NCI-H2081 (cell line): Measurements from ENCODE around the gene APBA1.
"Not testable (repeated sequence)": the region's sequence is repeated elsewhere in the genome, so short reads cannot be mapped to it uniquely, and the experiment has no call there.

Experiments used
- DNase-seq, 2 experiments: peaks; one replicate each; lab custom pipeline; 2025; lab: John Stamatoyannopoulos, UW

The APBA1 gene

DNA sequence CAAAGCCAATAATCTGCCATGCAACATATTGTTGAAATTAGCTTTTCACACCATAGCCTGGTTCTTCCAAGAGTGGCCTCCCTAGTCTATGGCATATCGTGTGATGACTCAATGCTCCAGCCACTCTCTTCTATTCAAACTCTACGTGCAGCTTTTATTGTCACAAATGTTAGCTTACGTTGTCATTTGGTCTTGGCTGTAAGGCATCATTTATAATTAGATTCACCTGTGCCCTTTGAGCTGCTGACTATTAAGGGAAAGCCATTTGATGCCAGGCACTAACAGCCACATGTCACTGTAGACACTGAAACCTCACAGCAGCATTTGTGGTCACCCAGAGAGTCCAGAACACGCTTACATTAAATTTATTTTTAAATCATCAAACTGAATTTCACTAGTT is 66.8 kb downstream of the APBA1 start:
- peak; percentile 17 to 65 for DNase-seq

DNA sequence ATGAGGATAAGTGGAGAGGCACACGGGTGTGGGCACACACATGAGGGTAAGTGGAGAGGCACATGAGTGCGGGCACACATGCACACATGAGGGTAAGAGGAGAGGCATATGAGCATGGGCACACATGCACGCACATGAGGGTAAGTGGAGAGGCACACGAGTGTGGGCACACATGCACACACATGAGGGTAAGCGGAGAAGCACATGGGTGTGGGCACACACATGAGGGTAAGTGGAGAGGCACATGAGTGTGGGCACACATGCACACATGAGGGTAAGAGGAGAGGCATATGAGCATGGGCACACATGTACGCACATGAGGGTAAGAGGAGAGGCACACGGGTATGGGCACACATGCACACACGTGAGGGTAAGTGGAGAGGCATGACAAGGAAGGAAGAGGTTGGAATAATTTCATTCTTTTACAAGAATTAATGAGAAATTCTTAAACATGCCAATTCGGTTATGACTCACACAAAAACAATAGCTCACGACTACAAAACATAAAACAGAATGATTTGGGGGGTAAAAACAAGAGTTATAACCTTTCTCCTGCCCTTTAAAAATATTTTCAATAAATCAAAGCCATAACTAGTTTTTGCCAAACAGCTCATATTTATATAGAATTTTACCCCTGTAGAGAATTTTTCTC is 67.5 kb downstream of the APBA1 start:
- DNase-seq = no peak

DNA sequence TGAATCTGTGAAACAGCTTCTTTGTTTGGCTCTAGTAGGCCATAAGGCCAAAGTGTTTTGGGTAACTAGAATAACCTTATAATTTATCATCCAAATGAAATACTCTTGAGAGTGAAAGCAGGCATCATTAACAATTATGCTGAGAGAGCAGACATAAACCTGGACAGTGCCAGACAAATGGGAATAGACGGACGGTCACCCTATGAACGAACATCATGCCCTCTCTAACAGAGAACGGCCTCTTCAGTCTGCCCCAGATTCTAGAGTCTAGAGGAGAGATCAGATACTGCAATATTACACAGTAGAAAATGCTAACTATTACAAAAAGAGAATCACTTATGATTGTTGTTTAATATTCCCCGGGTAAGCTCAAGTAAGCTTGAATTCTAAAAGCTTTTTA is 68.5 kb downstream of the APBA1 start:
- no peak for DNase-seq

DNA sequence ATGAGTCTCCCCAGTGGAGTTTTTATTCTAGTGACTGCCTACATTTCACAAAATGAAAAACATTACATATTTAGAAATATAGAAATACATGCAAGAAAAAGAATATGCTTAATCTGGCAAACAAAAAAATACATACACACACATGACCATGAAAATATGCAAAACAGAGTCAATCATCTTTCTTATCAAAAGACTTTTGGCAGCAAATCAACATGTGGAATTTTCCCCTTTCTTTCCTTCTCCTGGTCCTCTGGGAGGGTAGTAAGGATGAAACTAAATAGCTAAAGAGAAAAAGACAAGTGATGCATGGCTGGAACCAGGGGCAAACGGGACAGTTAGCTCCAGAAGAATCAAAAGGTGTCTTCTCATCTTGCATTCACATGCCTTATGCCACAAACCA is 69.4 kb downstream of the APBA1 start:
- DNase-seq = no peak

DNA sequence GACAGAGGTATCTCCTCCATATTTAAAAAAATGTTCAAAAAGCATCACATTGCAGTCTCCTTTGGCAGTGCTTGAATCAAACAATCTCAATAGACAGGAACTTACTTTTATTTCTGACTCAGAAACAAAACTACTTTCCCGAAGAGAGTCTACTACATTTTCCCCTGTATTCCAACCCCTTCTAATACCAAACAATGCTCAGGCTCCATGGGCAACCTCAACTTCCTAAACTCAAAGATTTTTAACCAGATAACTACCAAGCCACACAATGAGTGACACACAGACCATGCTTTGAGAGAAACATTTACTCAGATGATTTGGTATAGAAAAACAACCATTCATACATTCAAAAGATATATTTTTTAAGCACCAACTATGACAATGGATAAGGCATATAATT is 70.5 kb downstream of the APBA1 start:
- DNase-seq = no peak

DNA sequence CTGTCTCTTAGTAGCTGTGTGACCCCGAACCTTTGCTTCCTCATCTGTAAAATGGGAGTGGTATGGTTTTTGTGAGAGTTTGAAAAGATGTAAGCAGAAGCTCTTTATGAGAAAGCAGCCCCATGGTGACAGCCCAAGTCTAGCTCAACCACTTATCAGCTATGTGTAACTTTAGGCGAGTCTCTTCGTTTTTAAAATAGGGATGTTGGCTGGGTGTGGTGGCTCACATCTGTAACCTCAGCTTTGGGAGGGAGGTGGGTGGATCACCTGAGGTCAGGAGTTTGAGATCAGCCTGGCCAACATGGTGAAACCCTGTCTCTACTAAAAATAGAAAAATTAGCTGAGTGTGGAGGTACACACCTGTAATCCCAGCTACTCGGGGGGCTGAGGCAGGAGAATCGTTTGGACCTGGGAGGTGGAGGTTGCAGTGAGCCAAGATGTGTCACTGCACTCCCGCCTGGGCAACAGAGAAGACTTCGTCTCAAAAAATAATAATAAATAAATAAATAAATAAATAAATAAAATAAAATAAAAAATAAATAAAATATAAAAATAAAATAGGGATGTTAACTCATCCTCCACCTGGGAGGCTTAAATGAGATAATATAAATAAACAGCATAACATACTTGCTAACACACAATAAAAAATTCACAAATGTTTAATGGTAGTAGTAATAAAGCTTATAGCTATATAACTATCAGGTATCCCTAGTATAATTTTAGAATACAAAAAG is 71.7 kb downstream of the APBA1 start:
- no peak for DNase-seq

DNA sequence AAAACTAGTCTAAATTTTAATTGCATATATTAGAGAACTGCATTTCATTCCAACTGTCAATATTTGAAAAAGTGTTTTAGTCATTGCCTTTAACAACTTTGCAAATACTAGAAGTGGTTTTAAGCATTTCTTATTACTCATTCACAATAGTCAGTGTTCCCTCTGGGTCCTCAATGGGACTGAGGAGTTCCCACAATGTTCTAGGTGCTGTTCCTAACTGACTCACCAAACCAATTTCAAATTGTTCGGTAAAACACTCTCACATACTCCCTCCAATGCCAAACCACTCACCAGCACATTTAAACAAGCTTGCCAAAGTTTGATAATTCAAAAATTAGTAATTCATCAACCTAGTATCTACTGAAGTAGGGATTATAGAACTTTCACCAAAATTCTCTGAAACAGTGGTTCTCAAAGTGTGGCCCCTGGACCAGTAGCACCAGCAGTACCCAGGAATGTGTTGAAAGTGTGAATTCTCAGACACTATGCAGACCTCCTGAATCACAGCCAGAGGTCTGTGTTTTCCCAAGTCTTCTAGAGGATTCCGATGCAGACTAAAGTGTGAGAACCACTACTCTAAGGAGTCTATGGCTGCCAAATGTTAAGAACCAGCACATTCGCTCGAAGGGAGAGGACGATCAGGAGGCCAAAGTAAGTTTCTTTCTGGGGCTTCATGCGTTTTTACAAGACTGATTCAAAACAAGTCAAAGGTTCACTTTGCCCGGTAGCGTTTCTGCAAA is 72.8 kb downstream of the APBA1 start:
- no peak for DNase-seq

DNA sequence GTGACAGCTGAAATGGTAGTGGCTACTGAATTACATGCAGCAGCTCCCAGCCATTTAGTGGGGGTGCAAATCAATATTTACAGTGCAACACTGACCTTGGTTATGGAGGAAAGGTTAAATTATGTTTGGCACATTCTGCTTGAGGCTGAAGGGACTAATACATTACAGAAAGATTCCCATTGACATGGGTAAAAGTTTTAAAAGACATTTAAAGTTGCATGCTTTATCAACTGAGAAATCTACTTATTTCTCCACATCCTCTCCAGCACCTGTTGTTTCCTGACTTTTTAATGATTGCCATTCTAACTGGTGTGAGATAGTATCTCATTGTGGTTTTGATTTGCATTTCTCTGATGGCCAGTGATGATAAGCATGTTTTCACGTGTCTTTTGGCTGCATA is 75.3 kb downstream of the APBA1 start:
- not testable (repeated sequence) for DNase-seq

DNA sequence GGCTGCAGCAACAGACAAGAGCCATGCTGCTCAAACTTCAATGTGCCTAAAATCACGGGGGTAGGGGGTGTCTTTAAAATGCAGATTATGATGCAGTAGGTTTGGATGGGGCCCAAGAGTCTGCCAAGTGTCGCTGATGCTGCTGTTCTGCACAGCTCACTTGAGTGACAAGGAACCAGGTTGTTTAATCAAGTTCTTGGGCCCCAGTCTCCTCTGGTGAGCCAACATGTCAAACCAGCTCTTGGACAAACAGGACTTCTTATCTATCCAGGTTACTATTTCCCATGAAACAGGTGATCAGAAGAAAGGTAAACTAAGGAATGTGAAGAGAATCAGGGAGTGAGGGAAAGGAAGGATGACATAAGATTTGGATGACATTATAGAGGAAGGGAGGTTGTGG is 78.0 kb downstream of the APBA1 start:
- no peak for DNase-seq

DNA sequence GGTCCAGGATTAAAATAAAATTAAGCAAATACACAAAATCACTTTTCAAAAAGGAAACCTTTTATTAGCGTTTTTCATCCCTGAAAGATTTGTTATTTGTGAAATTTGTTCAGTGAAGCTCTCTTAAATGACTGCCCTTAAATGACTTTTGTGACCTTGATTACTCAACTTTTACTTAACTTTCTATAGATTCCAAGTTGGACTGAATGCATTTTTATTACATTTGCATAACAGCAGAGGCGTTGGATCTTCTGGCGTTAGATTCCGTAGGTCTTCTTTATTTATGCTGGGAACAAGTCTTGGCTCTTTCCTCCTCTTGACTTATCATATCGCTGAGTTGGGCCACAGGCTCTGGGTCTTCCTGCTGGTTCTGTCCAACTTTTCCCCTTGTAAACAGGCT is 78.4 kb downstream of the APBA1 start:
- no peak for DNase-seq

DNA sequence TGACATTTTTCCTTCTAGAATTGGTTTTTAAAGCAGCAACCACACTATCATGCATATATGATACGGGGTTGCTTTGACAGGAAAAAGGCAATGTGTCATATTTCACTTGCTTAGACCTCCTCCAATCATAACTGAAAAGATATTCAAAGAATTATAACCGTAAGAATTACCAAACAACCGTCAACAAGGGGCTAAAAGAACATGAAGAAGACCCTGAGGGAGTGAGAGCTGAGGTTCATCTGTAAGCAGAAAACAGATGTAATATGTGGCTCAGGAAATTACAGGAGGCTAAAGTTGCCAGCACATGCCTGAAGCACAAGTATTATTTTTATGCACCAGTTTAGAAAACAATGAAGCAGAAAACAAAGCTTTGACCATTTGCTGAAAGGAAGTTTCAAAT is 78.9 kb downstream of the APBA1 start:
- no peak for DNase-seq

DNA sequence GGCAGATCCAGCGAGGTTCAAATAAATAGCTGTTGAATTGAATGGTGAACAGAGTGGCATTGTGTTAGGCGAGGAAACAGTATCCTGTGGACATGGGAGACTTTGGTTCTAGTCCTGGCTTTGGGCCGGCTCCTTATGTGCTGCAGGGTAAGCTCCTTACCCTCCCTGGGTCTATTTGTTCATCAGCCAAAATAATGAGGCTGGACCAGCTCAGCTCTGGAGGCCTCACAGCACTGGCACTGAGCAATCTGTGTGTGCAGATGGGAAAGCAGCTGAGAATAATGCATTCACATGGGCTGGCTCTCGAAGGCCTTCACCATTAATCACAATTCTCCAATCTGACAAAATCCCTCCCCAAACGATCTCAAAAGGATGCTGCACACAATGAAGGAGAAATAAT is 81.9 kb downstream of the APBA1 start:
- no peak for DNase-seq

DNA sequence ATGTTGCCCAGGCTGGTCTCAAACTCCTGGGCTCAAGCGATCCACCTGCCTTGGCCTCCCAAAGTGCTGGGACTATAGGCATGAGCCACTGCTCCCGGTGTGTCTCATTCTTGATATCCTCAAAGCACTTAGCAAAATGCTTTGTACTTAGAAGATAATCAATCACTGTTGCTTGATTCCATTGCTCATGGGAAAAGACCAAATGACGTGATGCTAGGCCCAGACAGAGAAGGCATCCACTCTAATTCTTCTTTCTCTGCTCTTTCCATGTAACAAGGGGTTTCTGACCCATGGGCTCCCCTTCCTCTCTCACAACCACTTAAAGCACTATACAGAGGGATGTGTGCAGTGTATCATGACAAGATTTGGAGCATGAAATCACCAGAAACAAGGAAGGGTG is 83.0 kb downstream of the APBA1 start:
- DNase-seq = no peak

DNA sequence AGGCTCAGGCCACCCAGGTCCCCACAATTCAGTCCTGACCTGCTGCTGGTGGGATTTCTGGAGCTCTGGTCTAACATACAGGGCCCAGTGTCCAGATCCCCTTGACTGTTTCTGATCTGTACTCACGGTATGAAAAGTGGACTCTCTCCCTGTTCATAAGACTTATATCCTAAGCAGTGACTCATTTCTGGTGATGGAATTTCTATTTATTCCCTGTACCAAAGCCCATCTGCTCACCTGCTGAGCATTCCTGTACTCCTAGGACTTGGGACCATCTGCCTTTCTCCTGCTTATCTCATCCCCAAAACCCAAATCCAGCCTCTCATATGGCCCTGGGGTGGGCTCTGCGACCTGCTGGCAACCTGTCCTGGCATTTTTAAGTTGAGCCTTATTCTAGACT is 86.6 kb downstream of the APBA1 start:
- DNase-seq = no peak

DNA sequence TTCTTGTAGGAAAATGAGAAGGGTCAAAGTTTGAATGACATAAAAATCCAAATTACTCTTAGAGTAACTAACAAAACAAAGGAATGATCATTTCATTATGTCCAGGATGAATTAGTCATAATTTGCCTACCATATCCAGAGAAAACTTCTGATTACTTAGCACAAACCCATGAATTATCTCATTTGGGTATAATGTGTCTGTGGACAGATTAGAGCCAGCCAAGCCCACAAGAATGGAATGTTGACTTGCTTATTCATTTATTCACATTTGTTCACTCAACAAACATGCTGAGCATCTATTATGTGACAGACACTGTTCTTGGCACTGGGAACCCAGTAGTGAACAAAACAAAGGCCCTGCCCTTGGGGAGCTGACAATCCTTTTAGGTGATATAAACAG is 87.4 kb downstream of the APBA1 start:
- DNase-seq = no peak

DNA sequence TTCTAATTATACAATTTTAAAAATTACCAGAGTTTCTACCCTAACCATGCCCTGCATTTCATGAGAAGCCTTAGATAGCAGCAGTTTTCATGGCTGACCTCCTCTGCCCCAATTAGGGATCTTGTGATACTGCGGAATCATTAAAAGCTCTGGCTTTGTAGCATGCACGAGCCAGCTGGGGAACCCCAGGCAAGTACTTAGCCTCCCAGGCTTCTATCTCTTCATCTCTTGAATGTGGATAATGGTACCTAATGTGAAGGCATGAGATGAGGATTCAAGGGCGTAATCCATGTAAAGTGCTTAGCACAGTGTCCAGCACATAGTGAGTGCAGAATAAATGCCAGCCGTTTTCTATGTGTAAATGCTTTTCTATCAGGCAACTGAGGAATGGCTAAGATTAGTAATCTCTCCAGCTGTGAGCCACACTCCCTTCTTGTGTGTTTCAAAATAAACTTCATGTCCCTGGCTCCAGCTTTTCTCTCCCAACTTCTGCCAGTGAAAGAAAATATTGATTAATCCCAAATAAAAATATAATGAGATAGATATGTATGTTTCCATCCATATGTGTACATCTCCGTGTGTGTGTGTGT is 88.4 kb downstream of the APBA1 start:
- no peak for DNase-seq

DNA sequence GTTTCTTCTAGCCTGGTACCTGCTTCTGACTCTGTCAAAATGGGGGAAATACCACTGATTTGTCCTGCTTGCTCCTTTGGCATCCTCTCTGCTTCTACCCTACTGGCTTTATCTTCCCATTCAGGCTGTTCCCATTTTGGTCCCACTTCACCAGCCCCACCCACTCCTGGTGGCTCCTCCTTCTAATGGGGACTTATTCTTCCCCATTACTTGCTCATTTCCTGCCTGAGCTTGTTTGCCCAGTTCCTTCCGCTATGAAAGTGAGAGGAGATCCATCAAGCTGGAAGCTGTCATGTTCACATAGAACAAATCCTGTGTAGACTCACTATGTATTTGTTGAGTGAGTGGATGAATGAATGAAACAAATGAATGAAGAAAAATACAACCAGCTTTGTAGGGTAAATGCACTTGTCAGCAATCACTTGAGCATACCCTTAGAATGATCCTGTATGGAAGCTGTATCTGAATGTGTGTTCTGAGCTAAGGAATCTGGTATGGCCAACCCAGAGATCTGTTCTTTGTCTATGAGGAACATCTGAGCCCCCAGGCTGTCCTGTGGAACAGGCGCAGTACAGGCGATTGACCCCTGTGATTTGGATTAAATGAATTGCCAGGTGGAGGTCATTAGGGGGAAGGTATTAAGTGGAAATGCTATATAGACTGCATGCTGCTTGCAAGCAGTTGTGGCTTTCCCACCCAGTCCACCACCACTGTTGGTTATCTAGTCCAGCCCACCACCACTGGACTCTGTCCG is 89.5 kb downstream of the APBA1 start:
- peak in 1 of 2 experiments; percentile 7 for DNase-seq

DNA sequence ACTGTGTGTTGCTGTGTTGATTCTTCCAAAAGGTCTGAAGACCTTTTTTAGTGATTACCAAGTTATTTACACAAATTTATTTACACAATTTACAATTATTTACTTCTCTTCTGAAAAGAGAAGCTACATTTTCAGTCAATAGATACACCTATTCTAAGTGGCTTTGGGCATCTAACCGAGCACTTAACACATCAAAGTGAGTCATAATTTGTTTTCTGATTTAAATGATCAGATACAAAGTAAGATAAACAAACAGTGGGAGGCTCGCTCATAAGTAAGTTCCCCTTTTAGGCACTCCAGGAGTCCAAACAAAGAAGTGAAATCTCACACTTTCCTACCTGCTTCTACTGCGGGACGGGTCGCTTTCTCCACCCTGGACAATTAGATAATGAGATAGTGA is 90.2 kb downstream of the APBA1 start:
- DNase-seq = no peak

DNA sequence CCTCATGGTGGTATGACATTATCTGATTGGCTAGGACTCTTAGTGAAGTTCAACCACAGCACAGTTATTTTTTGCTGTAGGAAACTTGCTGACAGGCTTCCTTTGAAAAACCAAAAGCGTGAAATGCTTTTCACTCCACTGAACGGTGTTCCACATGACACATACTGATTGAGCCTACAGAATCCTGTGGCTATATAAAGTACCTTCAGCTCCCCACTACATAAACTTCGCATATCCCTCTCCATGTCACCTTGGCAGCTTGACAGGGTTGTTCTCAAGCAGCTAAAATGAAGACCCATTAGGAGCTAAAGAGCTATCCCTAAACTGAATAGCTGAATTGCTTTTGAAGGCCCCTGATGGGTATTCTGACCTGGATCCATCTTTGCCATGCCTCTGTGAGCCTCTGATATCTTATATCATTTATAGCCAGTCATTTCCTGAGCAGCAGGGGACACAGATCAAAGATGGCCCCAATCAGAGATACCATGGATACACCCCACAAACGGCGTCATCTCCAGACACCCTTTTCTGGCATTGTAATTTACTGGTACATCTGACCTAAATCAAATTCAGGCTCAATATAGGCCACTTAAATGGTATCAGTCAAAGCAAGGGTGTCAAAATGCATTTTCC is 91.5 kb downstream of the APBA1 start:
- no peak for DNase-seq

DNA sequence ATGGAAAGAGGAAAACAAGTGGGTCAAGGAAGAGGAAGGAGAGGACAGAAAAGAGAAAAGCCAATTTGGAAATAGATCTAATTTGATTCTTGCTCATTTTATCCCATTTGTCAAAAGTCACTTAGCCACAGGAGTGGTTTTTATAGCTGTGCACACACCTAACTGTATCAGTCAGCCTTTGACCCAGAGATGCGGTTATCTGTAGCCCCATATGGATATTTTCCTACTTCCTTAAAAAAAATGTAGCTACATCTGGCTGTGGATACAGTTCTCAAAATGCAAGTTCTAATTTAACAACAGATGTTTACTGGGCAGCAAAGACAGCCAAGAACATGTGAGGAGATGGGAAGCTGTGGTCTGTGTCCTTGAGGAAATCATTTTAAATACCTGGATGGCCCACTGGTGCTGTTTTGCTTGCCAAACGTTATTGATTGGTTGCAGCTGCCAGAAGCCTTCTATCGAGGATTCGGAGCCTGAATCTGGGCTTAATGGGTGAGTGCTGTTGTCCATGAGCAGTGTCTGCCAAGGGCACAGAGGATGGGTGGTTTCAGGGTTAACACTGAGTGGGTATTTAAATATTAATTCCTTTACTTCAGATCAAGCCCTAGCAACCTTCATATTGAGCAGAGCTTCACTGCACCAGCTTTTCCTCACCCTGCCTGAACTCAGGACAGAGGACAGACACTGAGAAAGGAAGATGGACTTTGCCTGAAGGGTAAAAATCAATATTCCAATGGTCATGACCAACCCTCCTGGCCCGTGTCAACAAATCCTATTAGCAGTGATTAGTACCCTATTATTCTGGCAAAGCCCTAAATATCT is 92.2 kb downstream of the APBA1 start:
- DNase-seq = no peak
